Femur (tissue), 1 donor: ENCODE results near the gene MOSPD3.

ENCODE experiments used
- DNase-seq: peaks from one replicate; pipeline ENCODE4 v3.0.0-alpha.2; 2017

Gene MOSPD3

GRCh38 chr7:100595188-100595587 is 17.2 kb upstream of the MOSPD3 start:
- no peak for DNase-seq

GRCh38 chr7:100598425-100598824 is 13.9 kb upstream of the MOSPD3 start:
- no peak for DNase-seq

- DNase-seq, result no peak
Observed at GRCh38 chr7:100599911-100600729, 12.2 kb upstream of the MOSPD3 start.

GRCh38 chr7:100600730-100601038 is 11.7 kb upstream of the MOSPD3 start:
- DNase-seq, result no peak

GRCh38 chr7:100602889-100603725 is 9.2 kb upstream of the MOSPD3 start:
- peak; percentile 95 for DNase-seq

GRCh38 chr7:100603726-100604027 is 8.7 kb upstream of the MOSPD3 start:
- no peak for DNase-seq

- peak; percentile 82 for DNase-seq
Observed at GRCh38 chr7:100604028-100604975, 8.0 kb upstream of the MOSPD3 start.

- no peak for DNase-seq
Observed at GRCh38 chr7:100604976-100605911, 7.1 kb upstream of the MOSPD3 start.

GRCh38 chr7:100606313-100606712 is 6.0 kb upstream of the MOSPD3 start:
- DNase-seq, result no peak

GRCh38 chr7:100607111-100607510 is 5.2 kb upstream of the MOSPD3 start:
- DNase-seq, result no peak

- DNase-seq, result no peak
Observed at GRCh38 chr7:100609958-100610357, 2.4 kb upstream of the MOSPD3 start.

- DNase-seq, result no peak
Observed at GRCh38 chr7:100612730-100613390, 520 bp downstream of the MOSPD3 start.

GRCh38 chr7:100613412-100614175 is 1.3 kb downstream of the MOSPD3 start:
- no peak for DNase-seq

- DNase-seq, result no peak
Observed at GRCh38 chr7:100614308-100614861, 2.0 kb downstream of the MOSPD3 start.

GRCh38 chr7:100620239-100620638 is 7.9 kb downstream of the MOSPD3 start:
- DNase-seq, result no peak

- DNase-seq, result no peak
Observed at GRCh38 chr7:100620804-100621203, 8.5 kb downstream of the MOSPD3 start.

- no peak for DNase-seq
Observed at GRCh38 chr7:100621554-100621953, 9.2 kb downstream of the MOSPD3 start.

- no peak for DNase-seq
Observed at GRCh38 chr7:100623951-100624824, 11.8 kb downstream of the MOSPD3 start.

- DNase-seq, result no peak
Observed at GRCh38 chr7:100626055-100626454, 13.7 kb downstream of the MOSPD3 start.
